Breast epithelium (tissue), 4 donors: ENCODE measurements around the gene CARS1. TPM values are rescaled to one million over a fixed set of nuclear protein-coding genes. Genes with fewer than 3 reads are reported as not detected.

Experiments
- DNase-seq, 2 donors: peaks; one replicate each; pipeline ENCODE4 v3.0.0-alpha.2; 2019; ENCODE audit warnings: low spot score in 2 of 2
- H3K27ac ChIP-seq, 2 donors: fragments of 200-600 bp; sonication (generic) in 1 of 2; one replicate each; pipeline ENCODE4 v1.5.1; 2016 to 2019; ENCODE audit warnings: mild to moderate bottlenecking in 1 of 2
- H3K27me3 ChIP-seq, 2 donors: fragments of 200-600 bp; sonication (generic) in 1 of 2; one replicate each; pipeline versions ENCODE4 v1.5.1 to v1.6.0; 2017 to 2019; ENCODE audit warnings: control low read depth in 1 of 2, mild to moderate bottlenecking in 1 of 2
- H3K36me3 ChIP-seq: fragments of 200-600 bp; one replicate; pipeline ENCODE4 v1.5.1; 2019
- H3K4me1 ChIP-seq, 2 donors: fragments of 200-600 bp; sonication (generic); one replicate each; pipeline ENCODE4 v1.5.1; 2016 to 2019; ENCODE audit warnings: control low read depth in 1 of 2
- H3K4me3 ChIP-seq, 3 donors: fragments of 200-600 bp; sonication (generic); 1 replicate in 2 of 3; 2 replicates in 1 of 3; pipeline ENCODE4 v1.5.1; 2016 to 2019; ENCODE audit warnings: mild to moderate bottlenecking in 3 of 3, moderate library complexity in 2 of 3
- H3K9me3 ChIP-seq, 2 donors: fragments of 200-600 bp; sonication (generic) in 1 of 2; one replicate each; pipeline ENCODE4 v1.5.1; 2016 to 2019; ENCODE audit warnings: control low read depth in 1 of 2
- CTCF ChIP-seq, 3 donors: fragments of 450-650 bp; IDR thresholded peaks; one replicate each; pipeline ENCODE4 v1.5.1; 2016 to 2017; ENCODE audit warnings: antibody characterized with exemption in 3 of 3, mild to moderate bottlenecking in 3 of 3, moderate library complexity in 3 of 3
- POLR2A ChIP-seq: fragments of 450-650 bp; IDR thresholded peaks from one replicate; pipeline ENCODE4 v1.6.1; 2016; ENCODE audit warnings: antibody characterized with exemption, mild to moderate bottlenecking, moderate library complexity
- POLR2AphosphoS5 ChIP-seq, 3 donors: sonication (generic); formaldehyde crosslinking; IDR thresholded peaks; one replicate each; pipeline ENCODE4 v1.6.1; 2017; ENCODE audit warnings: antibody characterized with exemption in 3 of 3
- intact Hi-C: fragments of 100-400 bp; cut with DNase I; formaldehyde crosslinking; loops from one replicate; pipeline ENCODE4 v1.15.1; 2023; ENCODE audit warnings: low total_unique reads
- total RNA-seq, 3 donors: library from RNA; depleted of rRNA; stranded (reverse); fragments of >200 nt; gene quantifications; one replicate each; pipeline ENCODE4 v1.1.0, GENCODE V29; 2016

CARS1 gene
- total RNA-seq, 3 donors from 2014 or later = 30.1 to 42.6 (median 40.7) TPM

- H3K27ac ChIP-seq = peak overlapping the region; percentile 56 to 97
- intact Hi-C loops = no loop called here
- H3K27me3 ChIP-seq = no peaks in the 10 kb centered on the region
These were observed 69.1 kb downstream of the CARS1 start for GRCh38 chr11:2987881-2988861.

GRCh38 chr11:2983908-2984307, 73.3 kb downstream of the CARS1 start:
- no peaks in the 10 kb centered on the region for H3K36me3 ChIP-seq
- no peak overlapping the region for H3K4me3 ChIP-seq
- no peak for TF ChIP-seq CTCF (IDR thresholded peaks at IDR 0.05)
- TF ChIP-seq POLR2A = no peak
- TF ChIP-seq POLR2AphosphoS5 (IDR thresholded peaks at IDR 0.05) = no peak
- DNase-seq = no peak
- no peak overlapping the region for H3K27ac ChIP-seq
- H3K9me3 ChIP-seq = no peaks in the 10 kb centered on the region
- intact Hi-C loops = no loop called here
- no peaks in the 10 kb centered on the region for H3K27me3 ChIP-seq
- peaks cover 0 to 23% of the 10 kb centered on the region in 2 donors for H3K4me1 ChIP-seq

More at GRCh38 chr11:2987881-2988861, 69.1 kb downstream of the CARS1 start:
- DNase-seq = no peak
- H3K36me3 ChIP-seq = no peaks in the 10 kb centered on the region
- peak overlapping the region in 2 of 3 donors; percentile 23 to 78 for H3K4me3 ChIP-seq
- no peaks in the 10 kb centered on the region for H3K9me3 ChIP-seq
- no peak for TF ChIP-seq POLR2AphosphoS5 (IDR thresholded peaks at IDR 0.05)
- no peak for TF ChIP-seq POLR2A
- TF ChIP-seq CTCF (IDR thresholded peaks at IDR 0.05) = no peak
- H3K4me1 ChIP-seq = peaks cover 0 to 7% of the 10 kb centered on the region in 2 donors

DNA sequence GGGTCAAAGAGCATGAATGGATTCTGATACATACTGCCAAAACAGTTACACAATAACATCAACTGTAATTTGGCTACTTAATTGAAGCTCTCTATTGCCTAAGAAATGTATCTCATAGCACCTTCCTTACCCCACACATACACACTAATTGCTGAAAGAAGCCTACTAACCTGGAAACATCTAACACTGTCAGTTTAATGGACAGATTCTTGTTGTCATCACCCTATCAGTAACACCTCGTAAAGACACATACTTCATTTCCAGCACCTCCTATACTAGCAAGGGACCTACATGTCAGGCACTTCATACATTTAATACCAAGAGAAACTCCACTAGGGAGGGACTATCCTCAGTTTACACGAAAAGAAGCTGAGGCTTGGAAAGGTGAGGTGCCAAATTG, 75.0 kb downstream of the CARS1 start:
- H3K27me3 ChIP-seq = no peaks in the 10 kb centered on the region
- intact Hi-C loops = no loop called here
- no peaks in the 10 kb centered on the region for H3K36me3 ChIP-seq
- DNase-seq = no peak
- peaks cover 0 to 19% of the 10 kb centered on the region in 2 donors for H3K4me1 ChIP-seq
- no peaks in the 10 kb centered on the region for H3K9me3 ChIP-seq
- peak overlapping the region; percentile 9 for H3K27ac ChIP-seq
- no peak overlapping the region for H3K4me3 ChIP-seq
- no peak for TF ChIP-seq CTCF (IDR thresholded peaks at IDR 0.05)
- no peak for TF ChIP-seq POLR2A
- TF ChIP-seq POLR2AphosphoS5 (IDR thresholded peaks at IDR 0.05) = no peak

GRCh38 chr11:2981130-2981529, 76.1 kb downstream of the CARS1 start:
- H3K9me3 ChIP-seq = no peaks in the 10 kb centered on the region
- peak overlapping the region in 1 of 2 donors; percentile 36 for H3K27ac ChIP-seq
- intact Hi-C loops = no loop called here
- no peaks in the 10 kb centered on the region for H3K27me3 ChIP-seq
- no peak for DNase-seq
- H3K4me3 ChIP-seq = no peak overlapping the region
- no peaks in the 10 kb centered on the region for H3K36me3 ChIP-seq
- TF ChIP-seq POLR2AphosphoS5 (IDR thresholded peaks at IDR 0.05) = no peak
- TF ChIP-seq POLR2A = no peak
- TF ChIP-seq CTCF (IDR thresholded peaks at IDR 0.05) = no peak
- H3K4me1 ChIP-seq = peaks cover 0 to 19% of the 10 kb centered on the region in 2 donors

- TF ChIP-seq CTCF (IDR thresholded peaks at IDR 0.05) = no peak
- TF ChIP-seq POLR2A = no peak
- no peak for TF ChIP-seq POLR2AphosphoS5 (IDR thresholded peaks at IDR 0.05)
- no peak overlapping the region for H3K4me3 ChIP-seq
- DNase-seq = no peak
- H3K36me3 ChIP-seq = no peaks in the 10 kb centered on the region
- peaks cover 0 to 19% of the 10 kb centered on the region in 2 donors for H3K4me1 ChIP-seq
- intact Hi-C loops = no loop called here
- H3K9me3 ChIP-seq = no peaks in the 10 kb centered on the region
- H3K27me3 ChIP-seq = no peaks in the 10 kb centered on the region
- peak overlapping the region in 1 of 2 donors; percentile 36 for H3K27ac ChIP-seq
These were observed 76.9 kb downstream of the CARS1 start for GRCh38 chr11:2980168-2980840.
